Testis (tissue), 3 donors: ENCODE results near the gene ZNF683. TPM values are rescaled to one million over a fixed set of nuclear protein-coding genes. Genes with fewer than 3 reads are reported as not detected.
"Not testable (repeated sequence)": the region's sequence is repeated elsewhere in the genome, so short reads cannot be mapped to it uniquely, and the experiment has no call there.

Experiments used
- DNase-seq: peaks from one replicate; pipeline ENCODE4 v3.0.0-alpha.2; 2019
- H3K27ac ChIP-seq, 2 donors: fragments of 200-600 bp; sonication (generic); one replicate each; pipeline ENCODE4 v1.5.1; 2019
- H3K27me3 ChIP-seq: fragments of 200-600 bp; sonication (generic); one replicate; pipeline ENCODE4 v1.5.1; 2019
- H3K36me3 ChIP-seq: fragments of 200-600 bp; sonication (generic); one replicate; pipeline ENCODE4 v1.5.1; 2017; ENCODE audit warnings: low read depth; ENCODE audit errors: missing control alignments
- H3K4me1 ChIP-seq: fragments of 200-600 bp; sonication (generic); one replicate; pipeline ENCODE4 v1.5.1; 2019
- H3K4me3 ChIP-seq, 2 donors: fragments of 200-600 bp; sonication (generic); one replicate each; pipeline ENCODE4 v1.5.1; 2017 to 2019
- H3K9me3 ChIP-seq: fragments of 200-600 bp; sonication (generic); one replicate; pipeline ENCODE4 v1.5.1; 2017
- CTCF ChIP-seq, 3 experiments: fragments of 450-650 bp in 2 of 3; fragments of 200-600 bp in 1 of 3; sonication (generic) in 1 of 3; IDR thresholded peaks; one replicate each; pipeline ENCODE4 v1.5.1; 2016 to 2019; ENCODE audit warnings: antibody characterized with exemption in 3 of 3, mild to moderate bottlenecking in 2 of 3, moderate library complexity in 1 of 3
- POLR2A ChIP-seq: fragments of 450-650 bp; IDR thresholded peaks from one replicate; pipeline ENCODE4 v1.6.1; 2017; ENCODE audit warnings: antibody characterized with exemption, mild to moderate bottlenecking, moderate library complexity
- WGBS, 2 donors: methylation state at CpG; one replicate each; pipeline ENCODE4 v1.1.5; 2018; 5-methylcytosine and 5-hydroxymethylcytosine counted together
- intact Hi-C: fragments of 100-400 bp; cut with DNase I; formaldehyde crosslinking; loops from one replicate; pipeline ENCODE4 v1.15.1; 2023; ENCODE audit warnings: low total_unique reads
- polyA plus RNA-seq: library from polyadenylated mRNA; stranded (reverse); fragments of 350-450 nt; fragmentation: Illumina TruSeq; extraction: RNeasy Lipid Tissue Mini Kit (QIAGEN cat#74804); gene quantifications from one replicate; pipeline ENCODE4 v1.2.3, GENCODE V29; 2014; ENCODE audit warnings: low read depth, low replicate concordance; ENCODE audit not compliant: insufficient read depth
- total RNA-seq, 2 donors: library from RNA; depleted of rRNA; stranded (reverse); fragments of >200 nt; gene quantifications; one replicate each; pipeline ENCODE4 v1.2.3, GENCODE V29; 2016

Gene ZNF683
- total and polyA plus RNA-seq, 3 donors from 2014 or later: 22.9 to 87.5 (median 63.9) TPM

GRCh38 chr1:26395754-26396153 is 23.2 kb upstream of the ZNF683 start:
- Histone ChIP-seq H3K4me1 (no peaks in the 10 kb centered on the region), H3K36me3 (no peaks in the 10 kb centered on the region), H3K4me3 (no peak overlapping the region), H3K27me3 (no peaks in the 10 kb centered on the region), H3K27ac (no peak overlapping the region), H3K9me3 (no peaks in the 10 kb centered on the region)
- WGBS, 2 donors: 53 to 60% methylated on average over 8 of the region's 8 CpGs
- no peak for DNase-seq
- no peak for TF ChIP-seq CTCF (IDR thresholded peaks at IDR 0.05)
- no peak for TF ChIP-seq POLR2A
- intact Hi-C loops: no loop called here

DNA sequence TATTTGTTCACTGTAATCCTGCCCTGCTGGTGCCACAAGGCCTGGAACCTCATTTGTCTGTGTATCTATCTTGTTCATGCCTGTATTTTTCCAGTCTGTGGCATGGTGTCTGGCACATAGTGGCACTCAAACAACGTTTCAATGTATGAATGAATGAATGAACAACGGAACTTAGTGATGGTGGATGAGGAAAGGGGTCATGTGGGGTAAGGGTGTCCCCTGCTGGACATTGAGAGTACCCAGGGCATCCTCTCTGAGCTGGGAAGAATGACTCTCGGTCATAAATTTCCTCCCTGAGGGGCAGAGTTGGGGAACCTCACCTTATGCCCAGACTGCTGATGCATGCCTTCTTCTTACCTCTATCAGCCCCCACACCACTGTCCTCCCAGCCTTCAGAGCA is 18.9 kb upstream of the ZNF683 start:
- Histone ChIP-seq H3K36me3 (no peaks in the 10 kb centered on the region), H3K27me3 (no peaks in the 10 kb centered on the region), H3K27ac (no peak overlapping the region), H3K4me3 (no peak overlapping the region), H3K4me1 (no peaks in the 10 kb centered on the region), H3K9me3 (no peaks in the 10 kb centered on the region)
- intact Hi-C loops: no loop called here
- 32 to 34% methylated on average over 3 of the region's 3 CpGs for WGBS, 2 donors
- TF ChIP-seq CTCF (IDR thresholded peaks at IDR 0.05): peak in 2 of 3 experiments; percentile 10 to 13
- no peak for TF ChIP-seq POLR2A
- DNase-seq: no peak

GRCh38 chr1:26389604-26390247 is 17.2 kb upstream of the ZNF683 start:
- Histone ChIP-seq H3K9me3 (no peaks in the 10 kb centered on the region), H3K27me3 (no peaks in the 10 kb centered on the region), H3K4me3 (no peak overlapping the region), H3K27ac (no peak overlapping the region), H3K4me1 (no peaks in the 10 kb centered on the region), H3K36me3 (no peaks in the 10 kb centered on the region)
- DNase-seq: no peak
- intact Hi-C loops: no loop called here
- TF ChIP-seq POLR2A (no peak), CTCF (IDR thresholded peaks at IDR 0.05) (no peak)
- WGBS, 2 donors: 82 to 96% methylated on average over 2 to 4 of the region's 4 CpGs

- H3K4me3 ChIP-seq: no peak overlapping the region
- no peaks in the 10 kb centered on the region for H3K27me3 ChIP-seq
- no peaks in the 10 kb centered on the region for H3K4me1 ChIP-seq
- DNase-seq: no peak
- no peak overlapping the region for H3K27ac ChIP-seq
- TF ChIP-seq CTCF (IDR thresholded peaks at IDR 0.05): no peak
- TF ChIP-seq POLR2A: no peak
- no peaks in the 10 kb centered on the region for H3K9me3 ChIP-seq
- H3K36me3 ChIP-seq: no peaks in the 10 kb centered on the region
- 81 to 89% methylated on average over 6 to 7 of the region's 7 CpGs for WGBS, 2 donors
- intact Hi-C loops: no loop called here
Observed at GRCh38 chr1:26388791-26389445, 16.4 kb upstream of the ZNF683 start.

DNA sequence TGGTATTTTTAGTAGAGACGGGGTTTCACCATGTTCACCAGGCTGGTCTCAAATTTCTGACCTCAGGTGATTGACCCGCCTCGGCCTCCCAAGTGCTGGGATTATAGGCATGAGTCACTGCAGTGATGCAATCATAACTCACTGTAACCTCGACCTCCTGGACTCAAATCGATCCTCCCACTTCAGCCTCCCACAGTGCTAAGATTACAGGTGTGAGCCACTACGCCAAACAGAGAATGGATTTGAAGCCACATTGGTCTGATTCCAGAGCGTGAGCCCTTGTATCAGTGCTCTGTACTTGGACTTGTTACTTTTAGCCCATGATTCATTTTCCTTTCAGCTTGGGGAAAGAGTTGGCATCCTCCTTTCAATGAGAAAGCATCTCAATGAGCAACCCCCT is 14.9 kb upstream of the ZNF683 start:
- DNase-seq: no peak
- Histone ChIP-seq H3K27me3 (no peaks in the 10 kb centered on the region), H3K9me3 (no peaks in the 10 kb centered on the region), H3K27ac (no peak overlapping the region), H3K4me1 (no peaks in the 10 kb centered on the region), H3K36me3 (no peaks in the 10 kb centered on the region), H3K4me3 (no peak overlapping the region)
- TF ChIP-seq POLR2A: no peak
- WGBS, 2 donors: 50 to 73% methylated on average over 6 to 7 of the region's 7 CpGs
- intact Hi-C loops: no loop called here

- not testable (repeated sequence) for H3K27me3 ChIP-seq
- WGBS, 2 donors: 71 to 84% methylated on average over 3 of the region's 3 CpGs
Observed at GRCh38 chr1:26385063-26385462, 12.5 kb upstream of the ZNF683 start.

More at GRCh38 chr1:26385063-26385462, 12.5 kb upstream of the ZNF683 start:
- H3K36me3 ChIP-seq, H3K4me1 ChIP-seq, DNase-seq, H3K4me3 ChIP-seq, H3K9me3 ChIP-seq, intact Hi-C loops, H3K27ac ChIP-seq: not testable (repeated sequence)
